NB4 (cell line): Measurements from ENCODE around the gene APOF.

Experiments
- CTCF ChIP-seq: IDR thresholded peaks from one replicate; pipeline ENCODE4 v1.5.1; 2012; ENCODE audit warnings: low read depth, low read length
- MYC ChIP-seq: IDR thresholded peaks from 2 replicates; pipeline ENCODE4 v1.6.1; 2011; ENCODE audit warnings: low read depth, low read length
- POLR2A ChIP-seq: IDR thresholded peaks from 2 replicates; pipeline ENCODE4 v1.6.1; 2011; ENCODE audit warnings: mild to moderate bottlenecking; ENCODE audit not compliant: insufficient read length; ENCODE audit errors: extremely low read depth

GRCh38 chr12:56348776-56349175 is 13.9 kb downstream of the APOF start:
- TF ChIP-seq CTCF (no peak), POLR2A (no peak), MYC (no peak)
